Raji (cell line): Measurements from ENCODE around the gene TSPAN10.

ENCODE experiments used
- POLR2A ChIP-seq: IDR thresholded peaks from 2 replicates; pipeline ENCODE4 v1.6.1; 2011; ENCODE audit warnings: low read depth, low read length, control low read depth; ENCODE audit not compliant: insufficient read depth

The TSPAN10 gene

DNA sequence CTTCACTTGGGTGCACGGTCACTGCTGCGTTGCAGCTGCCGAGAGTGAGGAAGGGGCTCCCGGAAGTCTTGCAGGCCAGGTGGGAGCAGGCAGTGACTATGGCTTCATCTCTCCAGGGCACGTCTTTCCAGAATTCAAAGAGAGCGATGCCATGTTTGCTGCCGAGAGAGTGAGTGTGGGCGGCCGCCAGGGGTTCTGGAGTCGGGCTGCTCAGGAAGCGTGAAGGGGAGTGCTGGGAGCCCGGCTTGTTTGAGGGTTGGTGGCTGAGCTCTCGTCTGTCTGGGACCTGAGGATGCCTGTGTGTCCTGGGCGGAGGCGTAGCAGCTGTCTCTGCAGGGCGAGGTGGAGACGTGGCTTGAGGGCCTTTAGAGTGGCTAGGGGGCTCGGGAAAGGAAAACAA is 53.1 kb downstream of the TSPAN10 start:
- TF ChIP-seq POLR2A = no peak

- TF ChIP-seq POLR2A = no peak
Measured at GRCh38 chr17:81690549-81690948, 53.6 kb downstream of the TSPAN10 start.

GRCh38 chr17:81691196-81691595 is 54.2 kb downstream of the TSPAN10 start:
- no peak for TF ChIP-seq POLR2A

DNA sequence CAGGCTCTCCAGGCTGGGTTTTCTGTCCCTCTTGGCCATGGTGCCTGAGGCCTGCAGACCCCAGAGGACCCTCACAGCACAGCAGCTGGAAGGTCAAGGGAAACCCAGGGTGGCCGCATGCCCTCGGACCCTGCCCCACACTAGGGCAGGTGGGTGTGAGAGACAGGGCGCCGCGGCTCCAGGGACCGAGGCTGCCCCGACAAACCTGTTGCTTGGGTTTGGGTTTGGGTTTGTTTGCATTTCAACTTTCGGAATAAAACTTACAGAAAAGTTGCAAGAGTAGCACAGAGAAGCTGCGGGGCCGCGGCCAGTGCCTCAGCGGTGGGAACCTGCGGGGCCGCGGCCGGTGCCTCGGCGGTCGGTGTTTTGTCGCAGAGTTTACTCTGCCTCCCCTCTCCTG is 54.6 kb downstream of the TSPAN10 start:
- no peak for TF ChIP-seq POLR2A

DNA sequence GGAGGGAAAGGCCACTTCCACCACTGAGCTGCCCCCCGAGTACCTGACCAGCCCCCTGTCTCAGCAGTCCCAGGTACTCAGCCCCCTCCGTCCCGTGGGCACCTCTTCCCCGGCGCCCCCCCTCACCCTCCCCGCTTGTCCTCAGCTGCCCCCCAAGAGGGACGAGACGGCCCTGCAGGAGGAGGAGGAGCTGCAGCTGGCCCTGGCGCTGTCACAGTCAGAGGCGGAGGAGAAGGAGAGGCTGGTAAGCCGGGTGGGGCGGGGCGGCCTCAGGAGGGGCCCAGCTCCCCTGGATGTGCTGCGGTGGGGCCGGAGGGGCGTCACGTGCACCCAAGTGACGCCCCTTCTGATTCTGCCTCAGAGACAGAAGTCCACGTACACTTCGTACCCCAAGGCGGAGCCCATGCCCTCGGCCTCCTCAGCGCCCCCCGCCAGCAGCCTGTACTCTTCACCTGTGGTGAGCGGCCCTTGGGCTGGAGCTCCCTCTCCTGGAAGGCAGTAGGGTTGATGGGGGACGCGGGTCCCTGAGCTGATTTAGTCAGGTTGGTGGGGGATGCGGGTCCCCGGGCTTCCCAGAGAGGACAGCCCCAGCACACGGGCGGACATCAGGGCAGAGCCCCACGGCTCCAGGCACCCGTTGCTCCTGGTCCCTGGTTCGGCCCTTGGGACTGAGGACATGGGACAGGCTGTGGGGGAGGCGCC is 56.7 kb downstream of the TSPAN10 start:
- TF ChIP-seq POLR2A = no peak

- TF ChIP-seq POLR2A = no peak
Measured at GRCh38 chr17:81694810-81695209, 57.8 kb downstream of the TSPAN10 start.

DNA sequence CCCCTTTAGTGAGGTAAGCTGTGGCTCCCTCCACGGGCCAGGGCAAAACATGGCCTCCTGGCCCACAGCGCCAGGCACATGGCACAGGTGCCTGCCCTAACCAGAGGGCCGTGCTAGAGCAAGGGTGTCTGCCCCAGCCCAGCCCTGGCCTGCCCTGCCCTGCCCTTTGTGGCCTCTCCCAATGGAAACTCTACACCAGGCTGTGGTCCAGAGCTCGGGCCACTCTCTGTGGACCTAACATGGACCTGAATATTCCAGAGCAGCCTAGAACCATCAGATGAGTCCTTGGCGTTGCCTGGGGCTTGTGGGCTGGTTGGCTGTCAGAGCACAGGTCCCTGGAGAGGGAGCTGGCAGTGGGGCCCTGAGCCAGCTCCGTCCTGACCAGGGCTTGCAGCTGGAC is 58.2 kb downstream of the TSPAN10 start:
- TF ChIP-seq POLR2A = no peak

DNA sequence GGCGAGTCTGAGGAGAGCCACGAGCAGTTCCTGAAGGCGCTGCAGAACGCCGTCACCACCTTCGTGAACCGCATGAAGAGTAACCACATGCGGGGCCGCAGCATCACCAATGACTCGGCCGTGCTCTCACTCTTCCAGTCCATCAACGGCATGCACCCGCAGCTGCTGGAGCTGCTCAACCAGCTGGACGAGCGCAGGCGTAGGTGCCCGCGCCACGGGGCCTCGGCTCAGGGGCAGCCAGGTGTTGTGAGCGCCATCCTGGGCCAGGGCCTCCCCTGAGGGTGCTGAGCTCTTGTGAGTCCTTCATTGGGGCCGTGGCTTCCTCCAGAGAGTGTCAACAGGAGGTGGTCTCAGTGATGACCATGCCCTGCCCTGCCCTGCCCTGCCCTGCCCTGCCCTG is 58.8 kb downstream of the TSPAN10 start:
- no peak for TF ChIP-seq POLR2A

- TF ChIP-seq POLR2A = no peak
Measured at GRCh38 chr17:81696218-81696941, 59.4 kb downstream of the TSPAN10 start.

GRCh38 chr17:81697261-81698044 is 60.5 kb downstream of the TSPAN10 start:
- TF ChIP-seq POLR2A = no peak
